GM06990 (cell line): ENCODE data around the gene GNB1.
A peak's percentile ranks its signal among the peaks of the same experiment; 100 is the strongest.

ENCODE experiments used
- DNase-seq: peaks from one replicate; pipeline ENCODE4 v3.0.0-alpha.2; 2011; ENCODE audit not compliant: insufficient read length; ENCODE audit errors: extremely low read depth
- H3K27me3 ChIP-seq: replicated peaks from 2 replicates; pipeline ENCODE4 v1.6.0; 2011; ENCODE audit warnings: low read length; ENCODE audit not compliant: control insufficient read depth, insufficient read depth
- H3K36me3 ChIP-seq: 2 replicates; pipeline ENCODE4 v1.5.1; 2011; ENCODE audit warnings: low read length; ENCODE audit not compliant: control insufficient read depth, insufficient read depth
- H3K4me3 ChIP-seq: replicated peaks from 2 replicates; pipeline ENCODE4 v1.5.1; 2011; ENCODE audit warnings: low read depth, mild to moderate bottlenecking, control low read depth, low read length
- CTCF ChIP-seq: IDR thresholded peaks from 2 replicates; pipeline ENCODE4 v1.5.1; 2011; ENCODE audit warnings: low read length, control low read depth, mild to moderate bottlenecking, inconsistent platforms; ENCODE audit not compliant: insufficient read depth, poor library complexity, severe bottlenecking

Gene GNB1

GRCh38 chr1:1894354-1895059 is 3.6 kb upstream of the GNB1 start:
- H3K4me3 ChIP-seq: no peak overlapping the region
- no peak for DNase-seq
- no peaks in the 10 kb centered on the region for H3K36me3 ChIP-seq
- no peak for TF ChIP-seq CTCF
- H3K27me3 ChIP-seq: no peaks in the 10 kb centered on the region; the same call in 1 of the 2 replicates

- TF ChIP-seq CTCF: no peak
- no peak for DNase-seq
- H3K27me3 ChIP-seq: no peaks in the 10 kb centered on the region; the same call in 1 of the 2 replicates
- no peak overlapping the region for H3K4me3 ChIP-seq
- H3K36me3 ChIP-seq: no peaks in the 10 kb centered on the region
These were observed 3.1 kb upstream of the GNB1 start for GRCh38 chr1:1893997-1894353.

- Histone ChIP-seq H3K4me3 (no peak overlapping the region), H3K36me3 (no peaks in the 10 kb centered on the region), H3K27me3 (no peaks in the 10 kb centered on the region; the same call in 1 of the 2 replicates)
- DNase-seq: no peak
- TF ChIP-seq CTCF: no peak
These were observed 2.6 kb upstream of the GNB1 start for GRCh38 chr1:1893291-1893985.

GRCh38 chr1:1892763-1893120 is 1.9 kb upstream of the GNB1 start:
- Histone ChIP-seq H3K4me3 (no peak overlapping the region), H3K27me3 (no peaks in the 10 kb centered on the region), H3K36me3 (no peaks in the 10 kb centered on the region)
- no peak for TF ChIP-seq CTCF
- no peak for DNase-seq

GRCh38 chr1:1892079-1892762 is 1.3 kb upstream of the GNB1 start:
- no peak for TF ChIP-seq CTCF
- H3K4me3 ChIP-seq: peak overlapping the region; percentile 77
- DNase-seq: no peak

More at GRCh38 chr1:1892079-1892762, 1.3 kb upstream of the GNB1 start:
- H3K36me3 ChIP-seq: no peaks in the 10 kb centered on the region
- no peaks in the 10 kb centered on the region for H3K27me3 ChIP-seq
